SK-N-SH treated with all-trans-retinoic acid at 6 μM for 48 hours (cell line): Measurements from ENCODE around the gene TWIST1.

Experiments
- ESRRG ChIP-seq: fragments of 250-450 bp; sonication (Bioruptor Pico); IDR thresholded peaks from 2 replicates; pipeline ENCODE4 v1.6.1; 2021; ENCODE audit warnings: mild to moderate bottlenecking
- PPARA ChIP-seq: fragments of 250-450 bp; sonication (Bioruptor Pico); IDR thresholded peaks from 2 replicates; pipeline ENCODE4 v1.5.0; 2020; ENCODE audit warnings: mild to moderate bottlenecking, borderline replicate concordance
- TSHZ2 ChIP-seq: fragments of 250-450 bp; sonication (Bioruptor Pico); IDR thresholded peaks from 2 replicates; pipeline ENCODE4 v1.5.0; 2020; ENCODE audit warnings: mild to moderate bottlenecking, moderate library complexity
- ZFP3 ChIP-seq: fragments of 250-450 bp; sonication (Bioruptor Pico); IDR thresholded peaks from 2 replicates; pipeline ENCODE4 v1.5.0; 2020; ENCODE audit warnings: mild to moderate bottlenecking, moderate library complexity
- ZNF70 ChIP-seq: fragments of 450-650 bp; formaldehyde crosslinking; IDR thresholded peaks from 2 replicates; pipeline ENCODE4 v1.5.0; 2020; ENCODE audit warnings: mild to moderate bottlenecking, moderate library complexity
- TF ChIP-seq, protein P1 (sequence below): fragments of 250-450 bp; sonication (Bioruptor Pico); IDR thresholded peaks from 2 replicates; pipeline ENCODE4 v1.8.0; 2021; ENCODE audit warnings: low read depth, mild to moderate bottlenecking, moderate library complexity, borderline replicate concordance

DNA sequence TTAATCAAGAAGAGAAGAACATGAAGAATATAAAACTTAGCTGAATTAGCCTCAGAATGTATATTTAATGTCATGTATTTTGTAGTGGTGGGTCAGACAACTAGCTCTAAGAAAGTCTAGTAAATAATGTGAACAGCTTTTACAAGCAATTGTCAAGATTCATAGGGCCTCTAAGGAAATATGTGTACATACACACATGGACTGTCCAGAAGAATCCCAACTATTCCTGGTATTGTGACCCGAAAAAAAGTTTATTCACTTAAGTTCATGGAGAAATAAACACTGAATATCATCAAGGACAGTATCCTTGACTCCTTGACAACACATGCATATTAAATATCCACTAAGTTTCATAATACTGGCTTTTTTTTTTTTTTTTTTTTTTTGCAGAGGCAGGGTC is 11.4 kb upstream of the TWIST1 start:
- TF ChIP-seq TSHZ2 (CRISPR knock-in tag) (no peak), ZFP3 (CRISPR knock-in tag) (no peak), PPARA (CRISPR knock-in tag) (no peak), ESRRG (CRISPR knock-in tag) (no peak), ZNF70 (CRISPR knock-in tag) (no peak)
- TF ChIP-seq, protein P1, sequence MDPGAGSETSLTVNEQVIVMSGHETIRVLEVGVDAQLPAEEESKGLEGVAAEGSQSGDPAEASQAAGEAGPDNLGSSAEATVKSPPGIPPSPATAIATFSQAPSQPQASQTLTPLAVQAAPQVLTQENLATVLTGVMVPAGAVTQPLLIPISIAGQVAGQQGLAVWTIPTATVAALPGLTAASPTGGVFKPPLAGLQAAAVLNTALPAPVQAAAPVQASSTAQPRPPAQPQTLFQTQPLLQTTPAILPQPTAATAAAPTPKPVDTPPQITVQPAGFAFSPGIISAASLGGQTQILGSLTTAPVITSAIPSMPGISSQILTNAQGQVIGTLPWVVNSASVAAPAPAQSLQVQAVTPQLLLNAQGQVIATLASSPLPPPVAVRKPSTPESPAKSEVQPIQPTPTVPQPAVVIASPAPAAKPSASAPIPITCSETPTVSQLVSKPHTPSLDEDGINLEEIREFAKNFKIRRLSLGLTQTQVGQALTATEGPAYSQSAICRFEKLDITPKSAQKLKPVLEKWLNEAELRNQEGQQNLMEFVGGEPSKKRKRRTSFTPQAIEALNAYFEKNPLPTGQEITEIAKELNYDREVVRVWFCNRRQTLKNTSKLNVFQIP (CRISPR knock-in tag), result no peak
